WI38 (cell line): ENCODE results near the gene FEN1.

Source experiments
- H3K4me3 ChIP-seq: 2 replicates; pipeline ENCODE4 v1.5.1; 2011; ENCODE audit warnings: low read depth, mild to moderate bottlenecking, control low read depth, low read length
- CTCF ChIP-seq: IDR thresholded peaks from 2 replicates; pipeline ENCODE4 v1.5.1; 2012; ENCODE audit warnings: low read depth, mild to moderate bottlenecking, control low read depth, low read length

The FEN1 gene

GRCh38 chr11:61782299-61782698, 10.4 kb upstream of the FEN1 start:
- no peak overlapping the region for H3K4me3 ChIP-seq
- TF ChIP-seq CTCF: no peak

- no peak for TF ChIP-seq CTCF
- H3K4me3 ChIP-seq: no peak overlapping the region
Measured at GRCh38 chr11:61782841-61783240, 9.9 kb upstream of the FEN1 start.

- no peak for TF ChIP-seq CTCF
- no peak overlapping the region for H3K4me3 ChIP-seq
Measured at GRCh38 chr11:61783717-61784505, 8.8 kb upstream of the FEN1 start.

GRCh38 chr11:61784506-61784805, 8.3 kb upstream of the FEN1 start:
- TF ChIP-seq CTCF: no peak
- no peak overlapping the region for H3K4me3 ChIP-seq

GRCh38 chr11:61785837-61786402, 6.8 kb upstream of the FEN1 start:
- TF ChIP-seq CTCF: no peak

GRCh38 chr11:61787928-61788491, 4.7 kb upstream of the FEN1 start:
- no peak overlapping the region for H3K4me3 ChIP-seq
- TF ChIP-seq CTCF: peak; percentile 47

More at GRCh38 chr11:61785837-61786402, 6.8 kb upstream of the FEN1 start:
- no peak overlapping the region for H3K4me3 ChIP-seq

GRCh38 chr11:61791737-61792309, 888 bp upstream of the FEN1 start:
- H3K4me3 ChIP-seq: peak overlapping the region; percentile 94
- no peak for TF ChIP-seq CTCF
